ENCODE results near the gene MSANTD7.

MSANTD7 gene, protein sequence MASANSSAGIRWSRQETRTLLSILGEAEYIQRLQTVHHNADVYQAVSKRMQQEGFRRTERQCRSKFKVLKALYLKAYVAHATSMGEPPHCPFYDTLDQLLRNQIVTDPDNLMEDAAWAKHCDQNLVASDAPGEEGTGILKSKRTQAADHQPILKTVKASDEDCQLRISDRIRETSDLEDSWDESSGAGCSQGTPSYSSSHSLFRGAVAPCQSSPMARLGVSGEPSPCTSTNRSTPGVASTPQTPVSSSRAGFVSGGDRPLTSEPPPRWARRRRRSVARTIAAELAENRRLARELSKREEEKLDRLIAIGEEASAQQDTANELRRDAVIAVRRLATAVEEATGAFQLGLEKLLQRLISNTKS

DNA sequence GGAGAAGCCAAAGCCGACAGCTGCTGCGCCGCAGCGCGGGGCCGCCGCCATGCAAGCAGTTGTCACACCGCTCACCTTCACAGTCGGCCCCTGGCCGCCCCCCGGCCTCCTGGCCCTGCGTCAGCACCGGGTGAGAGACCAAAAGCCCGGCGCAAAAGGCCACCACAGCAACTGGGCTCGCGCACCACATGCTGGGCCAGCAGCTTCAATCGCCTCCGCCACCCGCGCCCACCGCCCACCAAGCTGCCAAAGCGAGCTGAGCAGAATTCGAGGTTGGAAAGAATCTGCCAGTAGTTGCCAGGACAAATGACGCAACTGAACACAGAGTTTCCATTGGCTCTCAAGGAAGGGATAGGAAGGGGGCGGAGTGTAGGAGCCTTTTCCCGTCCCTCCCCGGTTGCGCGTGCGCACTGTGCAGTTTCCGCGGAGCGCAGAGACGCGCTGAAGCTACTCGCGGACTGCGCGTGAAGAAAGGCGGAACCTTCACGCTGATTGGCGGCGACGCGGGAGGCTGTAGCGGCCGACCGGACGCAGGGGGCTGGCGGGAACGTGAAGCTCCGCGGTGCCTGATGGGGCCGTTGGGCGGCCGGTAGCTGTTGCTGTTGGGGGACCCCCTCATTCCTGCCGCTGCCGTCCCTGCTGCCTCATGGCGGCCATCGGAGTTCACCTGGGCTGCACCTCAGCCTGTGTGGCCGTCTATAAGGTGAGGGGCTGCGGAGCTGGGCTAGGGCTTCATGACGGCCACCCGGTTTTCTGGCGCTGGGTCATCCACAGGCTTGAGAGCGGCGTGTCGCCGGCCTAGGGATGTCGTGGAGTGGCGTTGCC is at the start of gene MSANTD7, which contains the start of the genes CDNF and HSPA14:
MSANTD7 (plus strand) TSS at position 550 of the 825 bp plus-strand sequence. CDS start 3,979 bp downstream, outside the sequence.
CDNF (minus strand) TSS at position 281 of the 825 bp plus-strand sequence; CDS start at position 190, 91 bp downstream.
HSPA14 (plus strand) TSS at position 550 of the 825 bp plus-strand sequence; CDS start at position 647, 97 bp downstream.
- H3K9me2 ChIP-seq (ENCODE audit: low read depth, low read length) = no peaks in the 10 kb centered on the region
- TF ChIP-seq, protein P1, sequence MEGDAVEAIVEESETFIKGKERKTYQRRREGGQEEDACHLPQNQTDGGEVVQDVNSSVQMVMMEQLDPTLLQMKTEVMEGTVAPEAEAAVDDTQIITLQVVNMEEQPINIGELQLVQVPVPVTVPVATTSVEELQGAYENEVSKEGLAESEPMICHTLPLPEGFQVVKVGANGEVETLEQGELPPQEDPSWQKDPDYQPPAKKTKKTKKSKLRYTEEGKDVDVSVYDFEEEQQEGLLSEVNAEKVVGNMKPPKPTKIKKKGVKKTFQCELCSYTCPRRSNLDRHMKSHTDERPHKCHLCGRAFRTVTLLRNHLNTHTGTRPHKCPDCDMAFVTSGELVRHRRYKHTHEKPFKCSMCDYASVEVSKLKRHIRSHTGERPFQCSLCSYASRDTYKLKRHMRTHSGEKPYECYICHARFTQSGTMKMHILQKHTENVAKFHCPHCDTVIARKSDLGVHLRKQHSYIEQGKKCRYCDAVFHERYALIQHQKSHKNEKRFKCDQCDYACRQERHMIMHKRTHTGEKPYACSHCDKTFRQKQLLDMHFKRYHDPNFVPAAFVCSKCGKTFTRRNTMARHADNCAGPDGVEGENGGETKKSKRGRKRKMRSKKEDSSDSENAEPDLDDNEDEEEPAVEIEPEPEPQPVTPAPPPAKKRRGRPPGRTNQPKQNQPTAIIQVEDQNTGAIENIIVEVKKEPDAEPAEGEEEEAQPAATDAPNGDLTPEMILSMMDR (IDR thresholded peaks at IDR 0.05; ENCODE audit: low read length) = no peak
- no peak for TF ChIP-seq EZH2 (IDR thresholded peaks at IDR 0.05; ENCODE audit: borderline replicate concordance, low read length)

DNA sequence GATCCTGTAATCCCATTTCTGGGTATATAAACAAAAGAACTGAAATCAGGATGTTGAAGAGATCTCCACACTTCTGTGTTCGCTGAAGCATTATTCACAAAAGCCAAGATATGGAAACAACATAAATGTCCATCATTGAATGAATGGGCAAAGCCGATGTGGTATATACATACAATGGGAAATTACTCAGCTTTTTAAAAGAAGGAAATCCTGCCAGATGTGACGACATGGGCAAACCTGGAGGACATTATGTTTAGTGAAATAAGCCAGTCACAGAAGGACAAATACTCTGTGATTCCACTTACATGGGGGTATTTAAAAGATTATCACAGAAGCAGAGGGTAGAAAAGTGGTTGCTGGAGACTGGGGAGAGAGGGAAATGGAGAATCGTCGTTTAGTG is 39.5 kb upstream of the MSANTD7 start:
- peaks cover 18% of the 10 kb centered on the region for H3K4me1 ChIP-seq (ENCODE audit: insufficient read depth, low read length, severe bottlenecking)
- H2AFZ ChIP-seq (ENCODE audit: low read length) = no peak overlapping the region

More for the DNA sequence above, at the start of gene MSANTD7, which contains the start of the genes CDNF and HSPA14:
- peaks cover 20% of the 10 kb centered on the region for H3K4me1 ChIP-seq (ENCODE audit: insufficient read depth, low read length, severe bottlenecking)
- H3K9ac ChIP-seq (ENCODE audit: low read length) = peak within 1 kb of the TSS; percentile 93
- H3K36me3 ChIP-seq (ENCODE audit: insufficient read depth, low read length) = peaks cover 33% of the 10 kb centered on the region
- H3K27ac ChIP-seq (ENCODE audit: low read depth, low read length, poor library complexity, severe bottlenecking) = peak within 1 kb of the TSS; percentile 47
- peak within 1 kb of the TSS; percentile 89 for H3K4me3 ChIP-seq (ENCODE audit: low read depth, low read length, poor library complexity, severe bottlenecking)
- no peak within 1 kb of the TSS for H2AFZ ChIP-seq (ENCODE audit: low read length)
- H3F3A ChIP-seq (ENCODE audit: insufficient read depth, low read length) = no peaks in the 10 kb centered on the region
- H3K4me2 ChIP-seq (ENCODE audit: low read length) = peak within 1 kb of the TSS; percentile 93
- no peaks in the 10 kb centered on the region for H4K20me1 ChIP-seq (ENCODE audit: insufficient read depth, low read length)
- no peaks in the 10 kb centered on the region for H3K9me3 ChIP-seq (ENCODE audit: low read length)
- peaks cover 25% of the 10 kb centered on the region for H3K79me2 ChIP-seq (ENCODE audit: insufficient read depth, low read length)
- H3K27me3 ChIP-seq (ENCODE audit: insufficient read depth, low read length) = no peaks in the 10 kb centered on the region

DNA sequence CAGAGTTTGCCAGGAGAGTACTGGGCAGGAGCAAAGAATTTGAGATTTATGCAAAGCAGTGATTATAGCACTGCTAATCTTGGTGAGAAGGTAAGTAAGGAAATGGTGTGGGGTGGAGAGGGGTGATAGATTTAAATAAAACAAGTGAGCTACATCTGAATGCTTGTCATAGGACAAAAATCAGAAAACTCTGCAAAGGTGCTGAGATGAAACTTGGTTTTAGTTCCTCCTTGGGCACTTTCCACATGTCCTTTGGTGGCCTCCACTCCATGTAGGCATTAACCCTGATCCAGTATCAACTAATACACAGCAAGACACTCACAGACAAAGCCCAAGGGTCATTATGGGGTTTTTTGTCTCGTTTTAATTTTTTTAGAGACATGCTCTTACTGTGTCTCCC is 37.7 kb upstream of the MSANTD7 start:
- Histone ChIP-seq H3K27ac (ENCODE audit: low read depth, low read length, poor library complexity, severe bottlenecking) (no peak overlapping the region), H4K20me1 (ENCODE audit: insufficient read depth, low read length) (no peaks in the 10 kb centered on the region), H3K27me3 (ENCODE audit: insufficient read depth, low read length) (no peaks in the 10 kb centered on the region), H3F3A (ENCODE audit: insufficient read depth, low read length) (no peaks in the 10 kb centered on the region), H2AFZ (ENCODE audit: low read length) (no peak overlapping the region), H3K79me2 (ENCODE audit: insufficient read depth, low read length) (no peaks in the 10 kb centered on the region), H3K36me3 (ENCODE audit: insufficient read depth, low read length) (no peaks in the 10 kb centered on the region), H3K4me1 (ENCODE audit: insufficient read depth, low read length, severe bottlenecking) (peaks cover 18% of the 10 kb centered on the region), H3K9me2 (ENCODE audit: low read depth, low read length) (no peaks in the 10 kb centered on the region), H3K9me3 (ENCODE audit: low read length) (no peaks in the 10 kb centered on the region), H3K4me3 (ENCODE audit: low read depth, low read length, poor library complexity, severe bottlenecking) (no peak overlapping the region), H3K4me2 (ENCODE audit: low read length) (no peak overlapping the region), H3K9ac (ENCODE audit: low read length) (no peak overlapping the region)
- TF ChIP-seq, protein P1 (IDR thresholded peaks at IDR 0.05; ENCODE audit: low read length) = no peak
- no peak for TF ChIP-seq EZH2 (IDR thresholded peaks at IDR 0.05; ENCODE audit: borderline replicate concordance, low read length)

More for the DNA sequence above, 39.5 kb upstream of the MSANTD7 start:
- H3K79me2 ChIP-seq (ENCODE audit: insufficient read depth, low read length) = no peaks in the 10 kb centered on the region
- no peak overlapping the region for H3K9ac ChIP-seq (ENCODE audit: low read length)
- TF ChIP-seq, protein P1 (IDR thresholded peaks at IDR 0.05; ENCODE audit: low read length) = no peak
- no peak for TF ChIP-seq EZH2 (IDR thresholded peaks at IDR 0.05; ENCODE audit: borderline replicate concordance, low read length)
- no peaks in the 10 kb centered on the region for H3K9me3 ChIP-seq (ENCODE audit: low read length)
- H3K9me2 ChIP-seq (ENCODE audit: low read depth, low read length) = no peaks in the 10 kb centered on the region
- no peaks in the 10 kb centered on the region for H3K27me3 ChIP-seq (ENCODE audit: insufficient read depth, low read length)
- no peaks in the 10 kb centered on the region for H4K20me1 ChIP-seq (ENCODE audit: insufficient read depth, low read length)
- H3K4me2 ChIP-seq (ENCODE audit: low read length) = no peak overlapping the region
- no peak overlapping the region for H3K4me3 ChIP-seq (ENCODE audit: low read depth, low read length, poor library complexity, severe bottlenecking)
- no peaks in the 10 kb centered on the region for H3F3A ChIP-seq (ENCODE audit: insufficient read depth, low read length)
- H3K36me3 ChIP-seq (ENCODE audit: insufficient read depth, low read length) = no peaks in the 10 kb centered on the region
- no peak overlapping the region for H3K27ac ChIP-seq (ENCODE audit: low read depth, low read length, poor library complexity, severe bottlenecking)
